ENCODE data around the gene ADIRF.
A peak's percentile ranks its signal among the peaks of the same experiment; 100 is the strongest.
"Not testable (repeated sequence)": the region's sequence is repeated elsewhere in the genome, so short reads cannot be mapped to it uniquely, and the experiment has no call there.

The ADIRF gene

DNA sequence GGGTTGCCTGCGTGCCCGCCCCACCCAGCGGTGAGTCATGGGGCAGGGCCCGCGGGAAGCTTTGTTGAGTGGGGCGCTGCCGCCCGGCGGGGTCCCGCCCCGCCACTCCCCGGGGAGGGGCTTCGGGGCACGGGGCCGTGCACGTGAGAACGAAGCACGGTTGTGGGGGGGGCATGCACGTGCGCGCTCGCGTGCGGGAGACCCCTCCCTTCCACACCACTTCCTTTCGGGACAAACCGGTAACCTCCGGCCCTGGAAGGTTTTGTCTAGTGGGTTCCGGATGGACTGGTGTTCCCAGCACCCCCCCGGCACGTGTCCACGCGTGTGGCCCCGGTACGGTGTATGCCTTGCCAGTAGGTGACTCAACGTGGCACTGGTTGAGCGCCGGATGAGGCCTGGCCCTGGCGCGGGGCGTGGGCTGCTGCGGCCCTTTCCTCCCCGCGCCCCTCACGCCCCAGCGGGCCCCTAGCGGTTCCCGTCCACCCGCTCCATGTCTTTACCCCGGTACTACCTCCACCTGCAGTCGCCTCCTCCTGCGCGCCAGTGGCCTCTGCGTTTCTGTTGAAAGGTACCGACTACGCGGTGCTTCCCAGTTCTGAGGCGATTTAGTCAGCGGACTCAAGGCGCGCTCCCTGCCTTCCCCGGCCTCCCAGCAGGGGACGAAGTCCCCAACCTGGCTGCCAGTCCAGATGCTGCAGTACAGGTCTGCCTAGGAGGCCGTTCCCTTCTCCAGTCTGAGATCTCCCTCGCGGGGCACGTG, 3.1 kb downstream of the ADIRF start:
- intact Hi-C loops (cut with micrococcal nuclease), result no loop called here
- Mint-ChIP-seq H3K4me1 (ENCODE audit: low read depth) (peaks cover 44% of the 10 kb centered on the region), H3K36me3 (ENCODE audit: low read depth) (peaks cover 6% of the 10 kb centered on the region), H3K4me3 (peak overlapping the region; percentile 90), H3K27me3 (peaks cover 66% of the 10 kb centered on the region), H3K27ac (peak overlapping the region; percentile 95), H3K9me3 (no peaks in the 10 kb centered on the region)

GRCh38 chr10:86972613-86973380, 4.5 kb downstream of the ADIRF start:
- H3K27me3 Mint-ChIP-seq, result peaks cover 55% of the 10 kb centered on the region
- H3K27ac Mint-ChIP-seq, result peak overlapping the region; percentile 0
- no peaks in the 10 kb centered on the region for H3K9me3 Mint-ChIP-seq
- H3K4me3 Mint-ChIP-seq, result no peak overlapping the region
- intact Hi-C loops (cut with micrococcal nuclease), result no loop called here
- H3K36me3 Mint-ChIP-seq (ENCODE audit: low read depth), result peaks cover 6% of the 10 kb centered on the region
- H3K4me1 Mint-ChIP-seq (ENCODE audit: low read depth), result peaks cover 39% of the 10 kb centered on the region

- H3K27me3 Mint-ChIP-seq, result peaks cover 39% of the 10 kb centered on the region
- no peak overlapping the region for H3K27ac Mint-ChIP-seq
- intact Hi-C loops (cut with micrococcal nuclease), result no loop called here
- H3K4me1 Mint-ChIP-seq (ENCODE audit: low read depth), result peaks cover 22% of the 10 kb centered on the region
- H3K9me3 Mint-ChIP-seq, result no peaks in the 10 kb centered on the region
- no peak overlapping the region for H3K4me3 Mint-ChIP-seq
- H3K36me3 Mint-ChIP-seq (ENCODE audit: low read depth), result peaks cover 6% of the 10 kb centered on the region
These were observed 6.2 kb downstream of the ADIRF start for GRCh38 chr10:86974484-86974883.

DNA sequence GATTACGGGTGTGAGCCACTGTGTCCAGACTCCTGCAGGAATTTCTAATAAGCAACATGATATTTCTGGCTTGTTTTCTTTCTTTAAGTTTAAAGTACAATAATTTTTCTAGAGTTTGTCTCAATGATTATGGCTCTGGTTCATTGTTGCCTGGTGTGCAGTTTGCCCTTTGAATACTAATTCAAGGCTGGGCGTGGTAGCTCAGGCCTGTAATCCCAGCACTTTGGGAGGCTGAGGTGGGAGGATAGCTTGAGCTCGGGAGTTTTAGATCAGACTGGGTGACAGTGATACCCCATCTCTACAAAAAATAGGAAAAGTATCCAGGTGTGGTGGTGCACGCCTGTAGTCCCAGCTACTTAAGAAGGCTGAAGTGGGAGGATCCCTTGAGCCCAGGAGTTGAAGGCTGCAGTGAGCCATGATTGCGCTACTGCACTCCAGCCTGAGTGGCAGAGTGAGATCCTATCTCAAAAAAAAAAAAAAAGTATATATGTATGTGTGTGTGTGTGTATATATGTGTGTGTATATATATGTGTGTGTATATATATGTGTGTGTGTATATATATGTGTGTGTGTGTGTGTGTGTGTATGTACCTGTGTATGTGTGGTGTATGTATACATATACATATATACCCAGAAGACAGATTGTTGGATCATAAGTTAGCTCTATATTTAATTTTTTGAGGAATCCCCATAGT, 8.2 kb downstream of the ADIRF start:
- intact Hi-C loops (cut with micrococcal nuclease), result no loop called here
- H3K9me3 Mint-ChIP-seq, result no peaks in the 10 kb centered on the region
- H3K27ac Mint-ChIP-seq, result no peak overlapping the region
- no peaks in the 10 kb centered on the region for H3K36me3 Mint-ChIP-seq (ENCODE audit: low read depth)
- no peak overlapping the region for H3K4me3 Mint-ChIP-seq
- peaks cover 38% of the 10 kb centered on the region for H3K27me3 Mint-ChIP-seq
- peaks cover 5% of the 10 kb centered on the region for H3K4me1 Mint-ChIP-seq (ENCODE audit: low read depth)

- H3K27ac Mint-ChIP-seq; H3K4me1 Mint-ChIP-seq (ENCODE audit: low read depth); H3K4me3 Mint-ChIP-seq; H3K9me3 Mint-ChIP-seq; intact Hi-C loops (cut with micrococcal nuclease); H3K36me3 Mint-ChIP-seq (ENCODE audit: low read depth): not testable (repeated sequence)
- peaks cover 20% of the 10 kb centered on the region for H3K27me3 Mint-ChIP-seq
These were observed 10.2 kb downstream of the ADIRF start for GRCh38 chr10:86978457-86978856.

DNA sequence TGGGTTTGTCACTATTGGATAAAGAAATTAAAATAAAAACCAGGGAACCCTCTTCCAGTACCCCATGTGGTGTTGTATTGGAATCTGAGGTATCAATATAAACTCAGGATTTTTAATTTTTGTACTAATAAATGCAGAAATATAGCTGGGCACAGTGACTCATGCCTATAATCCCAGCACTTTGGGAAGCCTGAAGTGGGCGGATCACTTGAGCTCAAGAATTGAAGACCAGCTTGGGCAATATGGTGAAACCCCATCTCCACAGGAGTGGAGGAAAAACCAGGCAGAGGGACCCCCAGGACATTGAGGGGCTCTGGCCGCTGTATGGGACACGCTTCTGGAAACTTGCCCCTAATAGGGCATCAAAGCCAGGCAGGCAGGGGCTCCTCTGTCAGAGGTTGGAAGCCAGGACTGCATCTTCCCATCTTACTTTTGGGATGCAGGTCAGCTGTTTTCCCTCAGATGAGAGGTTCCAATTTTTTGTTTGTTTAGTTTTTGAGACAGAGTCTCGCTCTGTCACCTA, 11.1 kb downstream of the ADIRF start:
- H3K27ac Mint-ChIP-seq, result no peak overlapping the region
- H3K4me1 Mint-ChIP-seq (ENCODE audit: low read depth), result no peaks in the 10 kb centered on the region
- peaks cover 16% of the 10 kb centered on the region for H3K27me3 Mint-ChIP-seq
- no peaks in the 10 kb centered on the region for H3K9me3 Mint-ChIP-seq
- no peaks in the 10 kb centered on the region for H3K36me3 Mint-ChIP-seq (ENCODE audit: low read depth)
- intact Hi-C loops (cut with micrococcal nuclease), result no loop called here
- no peak overlapping the region for H3K4me3 Mint-ChIP-seq

GRCh38 chr10:86979977-86980448, 11.7 kb downstream of the ADIRF start:
- Mint-ChIP-seq H3K4me1 (ENCODE audit: low read depth) (no peaks in the 10 kb centered on the region), H3K27me3 (peaks cover 12% of the 10 kb centered on the region), H3K9me3 (no peaks in the 10 kb centered on the region), H3K27ac (no peak overlapping the region), H3K4me3 (no peak overlapping the region), H3K36me3 (ENCODE audit: low read depth) (no peaks in the 10 kb centered on the region)
- intact Hi-C loops (cut with micrococcal nuclease), result no loop called here

GRCh38 chr10:86981020-86981419, 12.7 kb downstream of the ADIRF start:
- H3K27ac Mint-ChIP-seq, result not testable (repeated sequence)

DNA sequence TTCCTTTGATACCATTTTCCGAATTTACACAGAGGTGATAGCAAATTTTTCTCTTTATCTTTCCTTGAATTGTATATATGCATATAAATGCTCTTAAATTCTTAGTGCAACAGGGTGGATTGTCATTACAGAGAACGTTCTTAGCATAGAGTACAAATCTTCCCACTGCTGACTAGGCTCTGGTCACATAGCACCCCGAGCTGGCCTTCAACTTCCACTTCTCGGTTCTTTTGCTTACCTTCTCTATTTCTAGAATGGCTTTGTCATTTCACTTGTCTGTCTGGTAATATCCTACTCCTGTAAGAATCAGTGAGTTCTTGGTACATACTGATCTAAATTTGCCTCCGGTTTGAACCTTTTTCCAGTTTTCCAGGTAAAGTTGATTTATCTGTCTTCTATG, 13.4 kb downstream of the ADIRF start:
- intact Hi-C loops (cut with micrococcal nuclease), result no loop called here
- H3K27me3 Mint-ChIP-seq, result peaks cover 12% of the 10 kb centered on the region
- H3K4me1 Mint-ChIP-seq (ENCODE audit: low read depth), result no peaks in the 10 kb centered on the region
- no peak overlapping the region for H3K27ac Mint-ChIP-seq
- no peak overlapping the region for H3K4me3 Mint-ChIP-seq
- no peaks in the 10 kb centered on the region for H3K36me3 Mint-ChIP-seq (ENCODE audit: low read depth)
- peaks cover 8% of the 10 kb centered on the region for H3K9me3 Mint-ChIP-seq

More at GRCh38 chr10:86981020-86981419, 12.7 kb downstream of the ADIRF start:
- H3K36me3 Mint-ChIP-seq (ENCODE audit: low read depth); H3K9me3 Mint-ChIP-seq; intact Hi-C loops (cut with micrococcal nuclease); H3K4me3 Mint-ChIP-seq; H3K4me1 Mint-ChIP-seq (ENCODE audit: low read depth): not testable (repeated sequence)
- H3K27me3 Mint-ChIP-seq, result peaks cover 12% of the 10 kb centered on the region

GRCh38 chr10:86984498-86984897, 16.2 kb downstream of the ADIRF start:
- H3K36me3 Mint-ChIP-seq (ENCODE audit: low read depth); intact Hi-C loops (cut with micrococcal nuclease); H3K4me3 Mint-ChIP-seq: not testable (repeated sequence)

DNA sequence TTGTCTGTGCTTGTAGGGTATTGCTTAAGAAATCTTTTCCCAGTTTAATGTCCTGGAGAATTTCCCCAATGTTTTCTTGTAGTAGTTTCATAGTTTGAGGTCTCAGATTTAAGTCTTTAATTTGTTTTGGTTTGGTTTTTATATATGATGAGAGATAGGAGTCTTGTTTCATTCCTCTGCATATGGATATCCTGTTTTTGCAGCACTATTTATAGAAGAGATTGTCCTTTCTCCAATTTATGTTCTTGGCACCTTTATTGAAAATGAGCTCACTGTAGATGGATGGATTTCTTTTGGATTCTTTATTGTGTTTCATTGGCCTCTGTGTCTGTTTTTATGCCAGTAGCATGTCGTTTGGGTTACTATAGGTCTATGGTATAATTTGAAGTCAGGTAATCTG, 20.2 kb downstream of the ADIRF start:
- no peak overlapping the region for H3K27ac Mint-ChIP-seq
- H3K9me3 Mint-ChIP-seq, result peaks cover 8% of the 10 kb centered on the region
- H3K27me3 Mint-ChIP-seq, result peaks cover 6% of the 10 kb centered on the region
- H3K4me3 Mint-ChIP-seq, result no peak overlapping the region
- H3K4me1 Mint-ChIP-seq (ENCODE audit: low read depth), result no peaks in the 10 kb centered on the region
- H3K36me3 Mint-ChIP-seq (ENCODE audit: low read depth), result no peaks in the 10 kb centered on the region
- intact Hi-C loops (cut with micrococcal nuclease), result no loop called here

More at GRCh38 chr10:86984498-86984897, 16.2 kb downstream of the ADIRF start:
- not testable (repeated sequence) for H3K9me3 Mint-ChIP-seq; H3K27ac Mint-ChIP-seq; H3K4me1 Mint-ChIP-seq (ENCODE audit: low read depth)
- peaks cover 16% of the 10 kb centered on the region for H3K27me3 Mint-ChIP-seq

- H3K27me3 Mint-ChIP-seq; intact Hi-C loops (cut with micrococcal nuclease); H3K27ac Mint-ChIP-seq; H3K36me3 Mint-ChIP-seq (ENCODE audit: low read depth); H3K4me1 Mint-ChIP-seq (ENCODE audit: low read depth); H3K4me3 Mint-ChIP-seq; H3K9me3 Mint-ChIP-seq: not testable (repeated sequence)
These were observed 23.1 kb downstream of the ADIRF start for GRCh38 chr10:86991362-86991761.

DNA sequence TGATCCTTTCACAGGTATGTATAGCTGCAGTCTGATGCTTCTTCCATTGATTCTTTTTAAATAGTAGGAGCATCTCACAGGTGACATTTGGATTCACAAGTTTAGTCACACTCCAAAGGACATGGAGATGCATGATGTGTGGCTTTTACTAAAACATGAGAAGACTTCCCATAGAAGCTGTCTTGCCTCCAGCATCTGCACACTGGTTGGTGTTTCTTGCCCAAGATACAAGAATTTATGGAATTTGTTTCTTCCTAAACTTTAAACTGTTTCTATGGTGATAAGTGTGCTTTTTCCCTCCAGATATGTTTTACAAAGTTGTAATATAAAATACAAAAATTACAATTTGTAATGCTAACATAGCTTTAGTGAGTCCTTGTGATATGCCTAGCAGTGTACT, 24.2 kb downstream of the ADIRF start:
- Mint-ChIP-seq H3K27me3 (peaks cover 6% of the 10 kb centered on the region), H3K27ac (no peak overlapping the region), H3K9me3 (no peaks in the 10 kb centered on the region), H3K36me3 (ENCODE audit: low read depth) (no peaks in the 10 kb centered on the region), H3K4me3 (no peak overlapping the region), H3K4me1 (ENCODE audit: low read depth) (no peaks in the 10 kb centered on the region)
- intact Hi-C loops (cut with micrococcal nuclease), result no loop called here

DNA sequence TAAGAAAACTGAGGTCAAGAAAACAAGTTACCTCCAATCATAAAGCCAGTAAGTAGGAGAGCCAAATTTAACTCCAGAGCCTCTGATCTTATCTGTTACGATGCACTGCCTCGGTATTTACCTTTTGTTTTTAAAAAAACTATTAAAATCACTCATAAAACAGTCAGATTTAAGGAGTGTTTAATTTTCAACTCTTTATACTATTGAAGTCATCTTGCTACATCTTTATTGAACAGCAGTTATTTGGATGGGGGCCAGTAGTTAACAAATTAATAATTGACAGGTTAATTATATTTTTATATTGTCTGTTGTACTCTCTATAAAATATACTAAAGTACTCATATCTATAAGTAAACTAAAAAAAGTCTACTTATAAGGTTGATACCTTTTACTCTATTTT, 24.6 kb downstream of the ADIRF start:
- Mint-ChIP-seq H3K4me3 (no peak overlapping the region), H3K9me3 (no peaks in the 10 kb centered on the region)

More for the DNA sequence above, 24.6 kb downstream of the ADIRF start:
- Mint-ChIP-seq H3K27ac (no peak overlapping the region), H3K27me3 (peaks cover 6% of the 10 kb centered on the region), H3K36me3 (ENCODE audit: low read depth) (no peaks in the 10 kb centered on the region), H3K4me1 (ENCODE audit: low read depth) (no peaks in the 10 kb centered on the region)
- intact Hi-C loops (cut with micrococcal nuclease), result no loop called here
